HG03378 (cell line): Measurements from ENCODE around the gene CHST11.

Source experiments
- ATAC-seq: cut with Tn5 transposase; IDR thresholded peaks from one replicate; pipeline ENCODE4 v1.9.1; 2021; ENCODE audit warnings: mild to moderate bottlenecking, moderate library complexity; ENCODE audit not compliant: unreplicated experiment

The CHST11 gene

DNA sequence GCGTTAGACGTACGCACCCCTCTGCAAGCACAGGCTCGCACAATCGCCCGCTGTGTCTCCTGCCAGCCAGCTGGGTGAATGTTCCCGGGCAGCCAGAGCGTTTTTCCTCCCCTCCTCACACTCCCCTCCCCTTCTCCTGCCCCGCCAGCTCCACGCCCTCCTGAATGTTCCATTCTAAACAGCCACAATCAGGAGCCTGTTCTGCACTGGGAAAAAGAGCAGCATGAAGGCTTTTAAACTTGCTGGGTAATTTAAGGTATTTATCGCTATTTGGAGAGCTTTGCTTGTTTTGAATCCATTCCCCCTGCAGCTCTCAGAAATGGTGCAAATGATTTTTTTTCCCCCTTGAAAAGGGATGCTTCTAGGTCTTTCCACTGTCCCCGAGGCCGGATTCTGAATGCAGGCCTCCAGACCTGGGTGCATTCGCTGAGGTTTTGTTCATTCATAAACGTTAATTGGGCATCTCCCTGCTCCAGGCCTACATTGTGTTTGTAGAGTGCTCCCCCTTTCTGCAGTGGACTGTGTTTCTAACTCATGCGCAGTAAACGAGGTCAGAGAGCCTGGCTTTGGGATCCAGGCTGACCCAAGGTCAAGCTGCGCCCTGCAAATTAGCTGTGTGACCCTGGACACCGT, 212.5 kb downstream of the CHST11 start:
- no peak for ATAC-seq

DNA sequence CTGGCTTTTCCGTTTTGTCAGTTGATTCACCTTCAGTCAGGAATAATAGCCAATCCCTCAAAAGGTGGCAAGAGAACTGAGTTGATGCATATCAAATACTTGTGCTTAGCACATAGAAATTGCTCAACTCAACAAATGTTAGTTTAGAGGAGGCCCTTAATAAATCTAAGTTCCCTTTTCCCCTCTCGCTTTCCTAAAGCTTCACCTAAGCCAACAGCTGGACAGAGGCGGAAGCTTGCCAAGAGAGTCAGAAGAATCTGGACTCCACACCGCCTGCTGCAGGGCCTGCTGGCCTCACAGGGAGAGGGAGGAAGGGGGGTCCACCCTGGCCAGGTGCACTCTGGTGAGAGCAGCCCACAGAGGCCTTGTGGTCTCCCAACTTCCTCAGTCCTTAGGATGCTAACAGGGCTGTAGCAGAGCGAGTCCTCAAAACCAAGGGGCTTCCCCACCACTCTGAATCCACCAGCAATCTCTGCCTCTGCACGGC, 213.1 kb downstream of the CHST11 start:
- peak; percentile 44 for ATAC-seq

DNA sequence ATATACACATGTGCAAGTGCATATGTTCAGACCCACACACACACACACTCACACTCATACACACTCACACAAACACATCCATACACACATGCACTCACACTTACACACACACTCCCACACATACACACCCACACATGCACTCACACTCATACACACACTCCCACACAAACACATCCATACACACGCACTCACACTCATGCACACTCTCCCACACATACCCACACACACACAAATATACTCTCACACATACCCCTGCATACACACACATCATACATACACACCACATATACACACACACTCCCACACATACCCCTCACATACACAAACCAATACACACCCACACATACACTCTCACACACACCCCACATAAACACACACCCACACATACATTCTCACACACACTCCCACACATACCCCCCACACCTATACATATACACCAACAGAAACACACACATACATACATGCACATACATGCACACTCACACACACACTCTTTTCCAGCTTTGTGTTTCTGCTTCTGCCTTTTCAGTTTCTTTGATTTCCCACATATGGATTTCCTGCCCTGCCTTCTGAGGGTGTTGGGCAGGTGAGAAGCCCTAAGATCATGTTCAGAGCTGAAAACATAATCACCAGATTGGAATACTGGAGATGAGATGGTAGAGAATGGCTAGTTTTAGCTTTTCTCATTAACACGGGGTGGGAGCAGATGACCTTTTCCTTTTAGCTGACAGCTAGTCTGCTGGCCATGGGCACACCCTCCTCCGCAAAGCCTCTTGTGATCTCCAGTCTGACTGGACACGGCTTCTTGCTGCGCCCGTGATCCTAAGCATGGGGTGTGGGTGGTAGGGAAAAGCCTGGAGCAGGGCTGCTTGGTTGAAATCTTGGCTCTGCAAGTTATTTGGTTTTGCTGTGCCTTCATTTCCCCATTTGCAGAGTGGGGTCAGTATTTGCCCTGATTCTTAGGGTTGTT, 214.0 kb downstream of the CHST11 start:
- ATAC-seq: no peak

DNA sequence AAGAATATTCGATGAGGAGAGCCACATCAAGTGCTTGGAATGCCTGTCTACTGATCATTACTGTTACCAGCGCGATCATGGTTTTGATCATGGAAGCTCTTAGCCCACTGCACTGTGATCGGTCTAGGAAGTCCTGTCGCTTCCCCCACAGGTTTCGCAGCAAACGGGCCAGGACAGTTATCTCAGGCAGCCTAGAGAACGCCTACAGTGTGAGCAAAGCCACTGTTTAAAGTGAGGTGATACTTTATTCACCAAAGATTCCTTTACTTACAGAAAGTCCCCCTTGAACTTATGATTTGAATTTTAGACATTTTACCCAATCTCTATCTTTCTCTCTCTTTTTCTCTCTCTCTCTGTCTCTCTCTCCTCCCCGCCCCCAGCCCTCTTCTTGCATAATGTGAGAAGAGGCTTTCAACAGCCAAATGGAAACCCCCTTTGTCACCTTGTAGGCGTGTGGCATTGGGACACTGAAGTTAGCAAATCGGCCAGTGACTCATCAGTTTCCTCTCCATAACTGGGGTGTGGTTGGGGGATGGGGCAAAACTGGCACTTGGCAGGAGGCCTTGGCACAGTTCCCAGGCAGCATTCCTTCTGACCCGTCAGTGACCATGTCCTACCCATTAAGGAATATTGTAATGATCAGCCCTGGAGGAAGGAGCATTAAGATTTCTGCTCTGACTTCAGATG, 214.8 kb downstream of the CHST11 start:
- peak; percentile 65 for ATAC-seq

DNA sequence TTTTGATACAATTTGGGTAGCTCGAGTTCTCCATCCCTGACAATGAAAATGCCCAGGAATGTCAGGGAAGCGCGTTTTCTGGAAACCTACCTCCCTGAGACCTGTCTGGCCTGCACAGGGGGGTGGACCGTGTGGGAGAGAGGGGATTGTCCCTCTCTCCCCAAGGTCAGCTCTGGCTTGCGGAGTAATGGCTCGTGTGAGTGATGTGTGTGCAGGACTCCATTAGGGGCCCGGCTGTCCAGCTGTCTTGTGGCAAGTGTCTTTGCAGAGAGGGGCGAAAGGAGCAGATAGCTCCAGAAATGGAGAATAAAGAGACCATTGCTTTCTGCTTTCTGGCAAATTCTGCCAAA, 215.3 kb downstream of the CHST11 start:
- no peak for ATAC-seq

DNA sequence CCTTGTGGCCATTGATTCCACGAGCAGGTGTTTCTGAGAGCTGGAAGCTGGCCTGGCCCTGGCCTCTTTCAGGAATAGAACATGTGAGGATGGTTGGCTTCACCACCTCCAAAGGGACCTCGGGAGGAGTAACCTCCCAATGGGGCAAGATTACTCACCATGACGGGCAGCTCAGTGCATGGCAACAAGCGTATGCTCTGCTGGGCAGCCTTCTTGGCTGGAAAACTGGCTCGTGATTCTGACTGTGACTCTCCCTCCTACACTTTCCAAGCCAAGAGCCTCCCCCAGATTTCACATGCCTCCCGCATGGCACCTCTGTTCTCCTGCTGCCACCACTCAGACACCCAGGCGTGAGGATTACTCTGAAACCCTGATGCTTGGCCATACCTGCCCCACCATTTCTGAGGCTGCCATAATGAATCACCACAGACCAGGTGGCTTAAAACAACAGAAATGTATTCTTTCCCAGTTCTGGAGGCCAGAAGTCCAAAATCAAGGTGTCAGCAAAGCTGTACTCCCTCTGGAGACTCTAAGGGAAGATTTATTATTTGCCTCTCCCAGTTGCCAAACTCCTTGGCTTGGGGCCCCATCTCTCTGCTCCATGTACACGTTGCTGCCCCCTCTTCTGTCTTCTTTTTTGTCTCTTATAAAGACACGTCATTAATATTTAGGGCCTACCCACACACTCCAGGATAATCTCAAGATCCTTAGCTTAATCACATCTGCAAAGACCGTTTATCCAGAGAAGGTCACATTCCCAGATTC, 215.9 kb downstream of the CHST11 start:
- no peak for ATAC-seq

DNA sequence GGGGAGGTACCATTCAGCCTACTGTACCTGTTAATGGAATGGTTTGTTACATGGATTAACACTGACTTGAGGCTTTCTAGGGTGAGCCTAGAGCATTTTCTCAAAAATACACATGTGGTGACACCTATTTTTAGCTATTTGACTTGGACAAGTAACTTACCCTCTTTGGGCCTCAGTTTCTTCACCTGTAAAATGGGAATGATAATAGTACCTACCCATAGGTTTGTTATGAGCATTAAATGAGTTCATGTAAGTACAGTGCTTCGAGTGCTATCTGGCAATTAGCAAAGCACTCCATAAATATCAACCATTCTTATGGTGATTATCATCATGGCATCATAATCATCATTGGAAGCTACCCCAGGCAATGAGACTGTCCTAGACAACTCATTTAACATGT, 216.5 kb downstream of the CHST11 start:
- no peak for ATAC-seq

DNA sequence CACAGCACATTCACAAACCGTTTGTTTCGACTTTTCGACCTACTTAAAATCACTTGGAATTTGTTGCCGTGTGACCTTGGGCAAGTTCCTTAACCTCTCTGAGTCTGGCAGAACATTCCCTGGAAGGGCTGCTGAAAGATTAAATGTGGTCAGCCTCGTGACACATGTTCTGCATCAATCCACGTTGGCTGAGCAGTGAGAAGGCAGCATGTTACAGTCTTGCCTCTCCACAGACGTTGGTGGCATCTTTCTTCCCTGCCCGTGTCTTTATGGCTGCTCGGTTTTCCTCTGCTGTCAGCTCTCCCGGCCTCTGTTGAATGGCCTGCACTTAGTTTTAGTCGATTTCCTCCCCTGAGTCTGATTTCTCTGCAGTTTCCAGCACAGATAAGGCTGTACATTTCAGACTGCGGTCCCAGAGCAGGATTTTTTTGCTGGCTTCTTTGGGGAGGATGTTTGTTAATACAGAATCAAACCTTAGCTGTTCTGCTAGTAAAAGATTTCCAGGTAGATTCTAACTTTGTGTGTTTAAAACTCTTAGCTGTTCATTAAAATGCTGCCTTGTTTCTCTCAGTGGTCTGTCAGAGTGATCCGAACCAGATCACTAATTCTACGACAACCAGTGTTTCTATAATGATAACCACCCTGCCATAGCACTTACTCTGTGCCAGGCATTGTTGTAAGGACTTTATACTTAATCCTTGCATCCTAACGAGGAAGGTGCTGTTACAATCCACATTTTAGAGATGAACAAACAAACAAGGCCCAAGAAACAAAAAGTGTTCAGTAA, 217.1 kb downstream of the CHST11 start:
- ATAC-seq: no peak

DNA sequence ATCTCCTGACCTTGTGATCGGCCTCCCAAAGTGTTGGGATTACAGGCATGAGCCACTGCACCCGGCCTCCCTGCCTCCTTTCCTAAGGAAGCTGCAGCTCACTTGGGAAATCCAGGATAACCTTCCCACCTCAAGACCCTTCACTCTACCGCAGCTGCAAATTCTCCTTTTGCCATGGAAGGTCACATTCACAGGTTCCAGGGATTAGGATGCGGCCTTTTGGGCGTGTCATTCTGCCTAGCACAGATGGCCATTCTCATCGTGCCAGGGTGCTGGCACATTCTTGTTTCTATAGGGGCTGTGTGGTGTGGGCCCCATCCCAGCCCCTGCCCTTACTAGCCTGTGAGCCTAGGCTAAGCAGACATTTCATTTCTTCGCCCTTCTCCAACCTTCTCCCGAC, 219.9 kb downstream of the CHST11 start:
- ATAC-seq: no peak

DNA sequence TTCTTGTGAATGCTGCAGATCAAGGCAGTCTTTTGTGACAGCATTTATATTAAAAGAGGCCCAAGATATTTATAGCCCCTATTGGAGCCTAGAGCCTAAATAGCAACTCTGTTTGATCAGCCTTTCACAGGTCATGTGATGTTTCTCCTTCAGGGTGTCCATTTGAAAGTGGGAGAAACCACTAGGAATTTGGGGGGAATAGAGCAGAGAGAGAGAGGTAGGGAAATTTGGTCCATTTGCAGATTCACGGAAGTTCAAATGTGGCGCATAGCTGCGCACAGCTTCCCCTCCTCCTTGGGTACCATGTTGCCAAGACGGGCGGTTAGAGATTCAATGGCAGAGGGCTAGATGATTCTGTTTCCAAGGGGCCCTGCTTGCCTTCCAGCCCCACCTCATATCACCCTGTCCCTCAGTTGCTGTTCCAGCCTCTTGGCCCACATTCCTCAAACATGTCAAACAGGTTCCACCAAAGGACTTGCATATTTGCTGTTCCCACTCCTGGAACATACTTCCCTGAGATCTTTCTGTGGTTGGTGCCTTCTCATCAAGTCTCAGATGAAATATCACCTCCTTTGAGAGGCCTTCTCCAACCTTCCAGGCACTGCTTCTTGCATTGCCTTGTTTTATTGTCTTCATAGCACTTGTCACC, 220.8 kb downstream of the CHST11 start:
- ATAC-seq: no peak

DNA sequence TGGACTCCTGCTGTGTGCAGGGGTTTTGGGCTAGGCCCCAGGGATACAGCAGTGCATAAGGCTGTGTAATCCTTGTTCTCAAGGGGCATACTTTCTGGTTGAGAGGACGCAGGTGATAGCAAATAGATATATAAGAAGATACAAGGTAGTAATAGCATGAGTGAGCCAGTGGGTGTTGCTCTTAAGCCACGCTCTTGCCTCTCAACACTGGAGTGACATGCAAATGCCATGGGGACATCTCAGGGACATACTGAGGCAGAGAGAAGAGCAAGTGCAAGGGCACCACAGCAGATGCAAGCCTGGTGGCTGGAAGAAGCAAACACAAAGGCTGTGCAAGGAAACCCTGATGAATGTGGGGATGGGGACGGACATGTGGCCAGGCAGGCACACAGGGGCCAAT, 223.3 kb downstream of the CHST11 start:
- ATAC-seq: peak; percentile 45

DNA sequence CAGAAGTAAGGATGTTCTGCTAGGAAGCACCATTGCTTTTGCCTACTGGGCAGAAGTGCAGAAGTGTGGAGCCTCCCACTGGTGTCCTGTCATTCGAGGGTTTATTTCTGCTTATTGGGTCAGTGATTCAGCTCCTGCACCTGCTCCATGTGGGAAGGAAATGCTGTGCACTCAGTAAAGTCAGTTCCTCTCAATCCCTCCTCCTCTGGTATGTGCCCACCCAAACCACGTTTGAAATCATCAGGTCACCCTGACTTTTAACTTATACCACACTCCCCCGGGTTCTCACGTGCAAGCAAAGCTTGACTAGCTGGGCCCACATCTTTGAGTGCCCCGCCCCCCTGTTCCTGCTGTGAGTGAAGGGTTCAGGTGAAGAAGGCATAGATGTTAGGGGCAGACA, 223.7 kb downstream of the CHST11 start:
- ATAC-seq: no peak

DNA sequence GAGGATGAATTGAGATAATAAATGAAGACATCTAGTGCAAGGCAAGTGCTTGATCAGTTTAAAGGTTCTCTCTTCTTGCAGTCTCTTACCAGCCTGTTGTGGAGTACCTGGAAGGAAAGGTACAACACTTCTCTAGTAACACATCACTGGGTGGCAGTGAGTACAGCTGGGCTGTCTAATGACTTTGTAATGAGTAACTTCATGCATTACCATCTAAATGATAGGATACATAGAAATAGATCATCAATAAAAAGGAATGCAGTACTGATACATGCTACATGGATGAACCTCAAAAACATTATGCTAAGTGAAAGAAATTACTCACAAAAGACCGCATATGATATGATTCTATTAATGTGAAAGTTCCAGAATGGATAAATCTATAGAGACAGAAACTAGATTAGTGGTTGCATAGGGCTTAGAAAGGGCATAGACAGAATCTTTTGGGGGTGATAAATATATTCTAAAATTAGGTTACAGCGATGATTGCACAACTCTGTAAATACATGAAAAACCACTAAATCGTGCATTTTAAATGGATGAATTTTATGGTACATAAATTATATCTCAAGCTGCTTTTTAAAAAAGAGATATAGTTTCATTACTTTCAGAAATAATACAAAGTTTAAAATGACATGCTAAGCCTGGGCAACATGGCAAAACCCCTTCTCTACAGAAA, 224.4 kb downstream of the CHST11 start:
- ATAC-seq: no peak

DNA sequence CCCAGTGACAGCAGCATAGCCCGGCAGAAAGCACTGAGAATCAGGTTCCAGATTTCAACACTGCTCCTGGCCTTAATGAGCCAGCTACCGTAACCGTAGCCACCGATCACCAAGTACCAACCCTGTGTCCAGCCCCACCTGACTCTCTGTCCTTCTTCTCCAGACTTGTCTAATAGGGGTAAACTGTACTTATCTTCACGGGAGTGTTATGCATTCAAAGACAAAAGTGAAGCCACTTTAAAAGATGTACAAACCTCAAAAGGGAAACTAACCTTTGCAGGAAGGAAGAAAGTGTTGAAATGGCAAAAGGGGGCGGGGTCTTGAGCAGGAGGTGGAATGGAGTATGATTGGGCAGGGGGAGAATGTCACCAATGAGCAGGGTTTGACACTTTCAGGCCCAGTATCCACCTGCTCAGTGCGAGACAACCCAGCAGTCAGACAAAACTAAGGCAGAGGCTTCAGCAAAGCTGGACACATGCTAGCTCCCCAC, 226.1 kb downstream of the CHST11 start:
- no peak for ATAC-seq

DNA sequence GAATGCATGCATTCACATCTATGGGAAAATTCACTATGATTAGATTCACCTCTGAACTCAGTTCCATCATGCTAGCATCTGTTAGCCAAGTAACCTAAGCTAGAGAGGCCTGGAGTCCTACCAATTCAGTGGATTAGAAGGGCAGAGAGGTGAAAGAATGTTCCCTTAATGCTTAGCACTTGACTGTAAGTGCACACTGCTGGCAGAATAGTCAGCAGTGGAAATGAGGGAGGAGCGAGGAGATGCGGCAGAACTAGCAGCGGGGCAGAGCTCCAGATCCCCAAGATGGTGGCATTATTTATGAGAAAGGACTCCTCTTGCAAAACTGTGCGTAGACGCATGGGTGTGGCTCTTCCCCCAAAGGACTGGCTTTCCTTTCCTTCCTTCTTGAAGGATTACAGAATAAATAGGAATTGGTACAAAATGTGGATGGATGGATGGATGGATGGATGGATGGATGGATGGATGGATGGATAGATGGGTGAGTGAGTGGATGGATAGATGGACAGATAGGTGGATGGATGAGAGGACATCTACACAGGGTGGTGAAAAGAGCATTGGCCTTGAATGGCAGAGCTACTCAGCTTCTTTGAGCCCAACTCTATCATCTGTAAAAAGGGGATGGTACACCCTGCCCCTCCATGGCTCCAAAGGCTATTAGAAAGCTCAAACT, 227.2 kb downstream of the CHST11 start:
- ATAC-seq: no peak

DNA sequence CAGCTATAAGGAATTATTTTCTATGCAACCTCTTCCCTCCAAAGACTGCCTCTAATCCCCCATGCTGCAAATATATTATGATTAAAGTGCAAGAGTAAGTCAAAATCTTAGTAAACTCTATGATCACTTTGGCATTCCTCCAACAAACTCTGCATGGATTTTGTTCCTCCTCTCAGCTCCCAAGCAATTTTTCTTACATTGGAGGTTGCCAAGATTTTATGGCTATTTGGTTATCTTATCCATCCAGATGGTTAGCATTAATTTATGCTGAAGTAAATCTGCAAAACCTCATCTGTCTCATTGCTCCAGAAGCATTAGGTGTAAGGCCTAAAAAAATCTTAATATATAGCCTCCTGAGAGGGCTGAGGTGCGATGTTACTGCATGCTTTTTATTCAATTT, 228.1 kb downstream of the CHST11 start:
- ATAC-seq: no peak

DNA sequence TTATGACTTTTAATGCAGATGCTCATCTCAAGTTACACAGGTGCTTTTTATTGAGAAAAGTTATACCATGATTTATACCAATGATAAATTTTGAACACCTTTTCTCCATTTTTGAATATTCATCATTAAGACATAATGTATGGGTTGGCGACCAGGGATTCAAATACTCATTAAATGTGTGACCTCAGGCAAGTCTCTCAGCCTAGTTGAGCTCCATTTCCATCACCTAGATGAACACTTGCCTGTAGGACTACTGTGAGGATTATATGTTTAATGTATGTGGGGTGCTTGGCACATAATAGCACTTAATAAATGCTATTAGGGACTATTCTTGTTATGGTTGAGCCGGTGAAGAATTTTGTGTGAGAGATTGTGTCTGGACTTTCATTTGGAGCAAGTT, 228.6 kb downstream of the CHST11 start:
- ATAC-seq: no peak

DNA sequence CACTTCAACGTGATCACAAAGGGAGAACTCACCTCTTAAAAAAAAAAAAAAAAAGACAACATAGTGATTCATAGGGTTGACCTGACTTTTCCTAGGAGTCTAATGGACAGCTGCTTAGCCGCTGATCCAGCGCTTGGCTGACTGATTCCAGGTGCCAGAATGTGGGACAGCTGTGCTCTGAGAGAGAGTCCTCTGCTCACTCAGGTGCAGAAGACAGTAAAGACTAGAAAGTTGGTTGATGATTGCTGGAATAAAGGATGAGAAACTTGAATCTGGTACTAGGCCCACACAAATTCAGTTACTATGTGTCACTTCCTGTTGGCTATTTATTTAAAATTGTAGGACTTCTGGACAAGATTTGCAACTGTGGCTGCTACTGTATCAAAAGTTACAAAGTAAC, 229.4 kb downstream of the CHST11 start:
- no peak for ATAC-seq
